Ishikawa (cell line): Measurements from ENCODE around the gene OR6T1.

Experiments used
- CEBPB ChIP-seq: IDR thresholded peaks from 2 replicates; pipeline ENCODE4 v1.6.1; 2012
- CREB1 ChIP-seq: IDR thresholded peaks from 2 replicates; pipeline ENCODE4 v1.6.1; 2012; ENCODE audit warnings: low read depth
- EGR1 ChIP-seq: IDR thresholded peaks from 2 replicates; pipeline ENCODE4 v1.6.1; 2012
- EP300 ChIP-seq: IDR thresholded peaks from 2 replicates; pipeline ENCODE4 v1.6.1; 2012; ENCODE audit warnings: borderline replicate concordance
- FOXM1 ChIP-seq: IDR thresholded peaks from 2 replicates; pipeline ENCODE4 v1.6.1; 2012; ENCODE audit warnings: low read depth, borderline replicate concordance
- NFIC ChIP-seq: IDR thresholded peaks from 2 replicates; pipeline ENCODE4 v1.6.1; 2012
- RAD21 ChIP-seq: IDR thresholded peaks from 2 replicates; pipeline ENCODE4 v1.6.1; 2012; ENCODE audit warnings: low read depth
- TAF1 ChIP-seq: IDR thresholded peaks from 2 replicates; pipeline ENCODE4 v1.6.1; 2012; ENCODE audit warnings: low read depth, mild to moderate bottlenecking
- TCF12 ChIP-seq: IDR thresholded peaks from 2 replicates; pipeline ENCODE4 v1.6.1; 2012; ENCODE audit warnings: low read depth
- TEAD4 ChIP-seq: IDR thresholded peaks from 2 replicates; pipeline ENCODE4 v1.6.1; 2012
- YY1 ChIP-seq: IDR thresholded peaks from 2 replicates; pipeline ENCODE4 v1.6.1; 2012; ENCODE audit warnings: low read depth
- ZBTB7A ChIP-seq: IDR thresholded peaks from 2 replicates; pipeline ENCODE4 v1.6.1; 2012; ENCODE audit warnings: low read depth
- TF ChIP-seq, protein P1 (sequence below): IDR thresholded peaks from 2 replicates; pipeline ENCODE4 v1.6.1; 2012
- TF ChIP-seq, protein P2 (sequence below): IDR thresholded peaks from 2 replicates; pipeline ENCODE4 v1.6.1; 2012; ENCODE audit warnings: low read depth, mild to moderate bottlenecking
- TF ChIP-seq, protein P3 (sequence below): IDR thresholded peaks from 2 replicates; pipeline ENCODE4 v1.6.1; 2012

Gene OR6T1, protein sequence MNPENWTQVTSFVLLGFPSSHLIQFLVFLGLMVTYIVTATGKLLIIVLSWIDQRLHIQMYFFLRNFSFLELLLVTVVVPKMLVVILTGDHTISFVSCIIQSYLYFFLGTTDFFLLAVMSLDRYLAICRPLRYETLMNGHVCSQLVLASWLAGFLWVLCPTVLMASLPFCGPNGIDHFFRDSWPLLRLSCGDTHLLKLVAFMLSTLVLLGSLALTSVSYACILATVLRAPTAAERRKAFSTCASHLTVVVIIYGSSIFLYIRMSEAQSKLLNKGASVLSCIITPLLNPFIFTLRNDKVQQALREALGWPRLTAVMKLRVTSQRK

DNA sequence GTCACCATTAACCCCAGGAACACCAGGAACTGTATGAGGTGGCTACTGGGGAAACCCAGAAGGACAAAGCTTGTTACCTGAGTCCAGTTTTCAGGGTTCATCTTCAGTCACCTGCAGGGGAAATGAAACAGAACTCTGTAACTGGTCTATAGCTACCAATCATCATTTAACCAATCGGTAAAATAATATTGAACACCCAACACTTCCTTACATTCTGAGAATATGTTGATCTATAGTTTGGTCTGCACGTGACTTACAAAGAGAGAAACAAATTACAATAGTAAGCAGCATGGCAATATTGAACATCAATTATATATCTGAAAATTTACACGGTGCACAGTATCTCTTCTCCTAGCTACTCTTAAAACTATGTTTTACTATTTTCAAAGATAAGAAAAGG, at the start of gene OR6T1:
OR6T1 (minus strand) TSS at position 101 of the 400 bp plus-strand sequence; CDS start at position 101, 0 bp downstream.
- no peak for TF ChIP-seq ZBTB7A
- no peak for TF ChIP-seq TEAD4
- TF ChIP-seq RAD21, result no peak
- TF ChIP-seq TCF12, result no peak
- TF ChIP-seq, protein P1, sequence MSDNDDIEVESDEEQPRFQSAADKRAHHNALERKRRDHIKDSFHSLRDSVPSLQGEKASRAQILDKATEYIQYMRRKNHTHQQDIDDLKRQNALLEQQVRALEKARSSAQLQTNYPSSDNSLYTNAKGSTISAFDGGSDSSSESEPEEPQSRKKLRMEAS, result no peak
- TF ChIP-seq EGR1, result no peak
- no peak for TF ChIP-seq FOXM1
- TF ChIP-seq, protein P2, sequence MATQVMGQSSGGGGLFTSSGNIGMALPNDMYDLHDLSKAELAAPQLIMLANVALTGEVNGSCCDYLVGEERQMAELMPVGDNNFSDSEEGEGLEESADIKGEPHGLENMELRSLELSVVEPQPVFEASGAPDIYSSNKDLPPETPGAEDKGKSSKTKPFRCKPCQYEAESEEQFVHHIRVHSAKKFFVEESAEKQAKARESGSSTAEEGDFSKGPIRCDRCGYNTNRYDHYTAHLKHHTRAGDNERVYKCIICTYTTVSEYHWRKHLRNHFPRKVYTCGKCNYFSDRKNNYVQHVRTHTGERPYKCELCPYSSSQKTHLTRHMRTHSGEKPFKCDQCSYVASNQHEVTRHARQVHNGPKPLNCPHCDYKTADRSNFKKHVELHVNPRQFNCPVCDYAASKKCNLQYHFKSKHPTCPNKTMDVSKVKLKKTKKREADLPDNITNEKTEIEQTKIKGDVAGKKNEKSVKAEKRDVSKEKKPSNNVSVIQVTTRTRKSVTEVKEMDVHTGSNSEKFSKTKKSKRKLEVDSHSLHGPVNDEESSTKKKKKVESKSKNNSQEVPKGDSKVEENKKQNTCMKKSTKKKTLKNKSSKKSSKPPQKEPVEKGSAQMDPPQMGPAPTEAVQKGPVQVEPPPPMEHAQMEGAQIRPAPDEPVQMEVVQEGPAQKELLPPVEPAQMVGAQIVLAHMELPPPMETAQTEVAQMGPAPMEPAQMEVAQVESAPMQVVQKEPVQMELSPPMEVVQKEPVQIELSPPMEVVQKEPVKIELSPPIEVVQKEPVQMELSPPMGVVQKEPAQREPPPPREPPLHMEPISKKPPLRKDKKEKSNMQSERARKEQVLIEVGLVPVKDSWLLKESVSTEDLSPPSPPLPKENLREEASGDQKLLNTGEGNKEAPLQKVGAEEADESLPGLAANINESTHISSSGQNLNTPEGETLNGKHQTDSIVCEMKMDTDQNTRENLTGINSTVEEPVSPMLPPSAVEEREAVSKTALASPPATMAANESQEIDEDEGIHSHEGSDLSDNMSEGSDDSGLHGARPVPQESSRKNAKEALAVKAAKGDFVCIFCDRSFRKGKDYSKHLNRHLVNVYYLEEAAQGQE, result no peak
- no peak for TF ChIP-seq CEBPB

DNA sequence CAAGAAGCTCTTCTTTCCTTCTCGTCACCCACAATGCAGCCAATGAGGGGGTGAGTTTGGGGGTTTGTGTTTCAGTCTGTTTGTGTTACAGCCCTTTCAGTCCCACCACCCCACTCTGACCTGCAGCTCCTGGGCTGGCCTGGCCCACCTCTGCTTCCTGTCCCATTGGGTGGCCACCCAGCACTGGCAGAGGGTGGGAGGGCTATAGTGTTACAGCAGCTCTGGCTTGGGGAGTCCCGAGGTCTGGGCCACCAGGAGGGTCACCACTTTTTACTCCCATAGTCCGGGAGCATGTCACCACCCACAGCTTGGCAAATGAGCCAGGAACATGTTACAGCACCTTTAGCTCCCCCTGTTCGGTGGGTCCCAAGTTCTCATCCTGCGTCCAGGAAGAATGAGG, 35.7 kb upstream of the OR6T1 start:
- no peak for TF ChIP-seq YY1
- no peak for TF ChIP-seq CREB1

DNA sequence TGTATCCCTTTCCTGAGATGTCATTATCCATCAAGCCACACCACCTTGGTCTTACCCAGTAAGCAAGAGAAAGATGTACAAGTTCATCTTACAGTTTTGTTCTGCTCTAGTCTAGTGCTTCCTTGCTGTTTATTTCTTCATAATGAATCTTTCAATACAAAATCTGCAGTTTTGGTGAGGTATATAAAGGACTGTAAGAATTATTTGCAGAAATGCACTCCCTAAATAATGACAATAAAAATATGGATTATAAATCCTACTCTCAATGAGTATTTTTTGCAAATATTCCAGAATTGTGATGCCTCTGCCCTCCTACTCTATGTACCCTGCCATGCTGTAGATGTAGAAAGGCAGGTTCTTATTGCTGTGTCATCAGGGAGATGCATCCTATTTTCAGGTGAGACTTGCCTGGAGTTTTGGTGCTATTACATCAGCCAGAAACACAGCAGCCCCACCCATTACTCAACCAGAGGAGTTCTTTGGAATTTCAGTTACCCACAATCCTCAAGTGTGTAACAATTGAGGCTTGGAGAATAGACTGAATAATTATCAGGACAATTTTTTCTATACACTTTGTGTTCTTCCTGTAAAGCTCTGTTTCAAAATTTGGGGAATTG, 34.2 kb upstream of the OR6T1 start, which contains the start of gene OR10S1:
OR10S1 (minus strand) TSS at position 51 of the 617 bp plus-strand sequence. CDS start 117 bp downstream, outside the sequence.
- TF ChIP-seq, protein P3, sequence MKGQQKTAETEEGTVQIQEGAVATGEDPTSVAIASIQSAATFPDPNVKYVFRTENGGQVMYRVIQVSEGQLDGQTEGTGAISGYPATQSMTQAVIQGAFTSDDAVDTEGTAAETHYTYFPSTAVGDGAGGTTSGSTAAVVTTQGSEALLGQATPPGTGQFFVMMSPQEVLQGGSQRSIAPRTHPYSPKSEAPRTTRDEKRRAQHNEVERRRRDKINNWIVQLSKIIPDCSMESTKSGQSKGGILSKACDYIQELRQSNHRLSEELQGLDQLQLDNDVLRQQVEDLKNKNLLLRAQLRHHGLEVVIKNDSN, result no peak
- no peak for TF ChIP-seq ZBTB7A
- no peak for TF ChIP-seq RAD21
- TF ChIP-seq, protein P1, result no peak
- TF ChIP-seq FOXM1, result no peak
- TF ChIP-seq, protein P2, result no peak

DNA sequence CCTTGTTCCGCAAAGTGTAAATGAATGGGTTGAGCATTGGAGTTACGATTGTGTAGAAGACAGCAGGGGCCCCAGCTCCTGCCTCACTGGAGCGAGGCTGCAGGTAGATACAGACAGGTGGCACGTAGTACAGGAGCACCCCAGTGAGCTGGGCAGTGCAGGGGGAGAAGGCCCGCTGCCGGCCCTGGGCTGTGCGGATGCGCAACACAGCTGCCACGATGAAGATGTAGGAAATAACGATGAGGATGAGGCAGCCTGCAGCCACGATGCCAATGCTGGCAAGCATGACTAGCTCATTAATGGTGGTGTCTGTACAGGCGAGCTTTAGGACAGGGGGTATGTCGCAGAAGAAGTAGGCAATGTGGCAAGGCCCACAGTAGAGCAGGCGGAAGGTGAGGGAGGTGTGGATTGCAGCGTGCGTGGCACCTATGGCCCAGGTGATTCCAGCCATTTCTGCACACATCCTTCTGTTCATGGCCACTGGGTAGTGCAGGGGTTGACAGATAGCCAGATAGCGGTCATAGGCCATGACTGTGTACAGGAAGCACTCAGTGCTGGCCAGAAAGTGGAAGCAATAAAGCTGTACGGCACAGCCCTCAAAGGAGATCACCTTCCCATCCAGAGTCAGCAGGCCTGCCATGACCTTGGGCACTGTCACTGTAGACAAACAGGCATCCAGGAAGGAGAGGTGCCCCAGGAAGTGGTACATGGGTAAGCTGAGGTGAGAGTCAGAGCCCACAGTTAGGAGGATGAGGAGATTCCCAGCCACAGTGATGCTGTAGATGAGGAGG, 33.3 kb upstream of the OR6T1 start:
- no peak for TF ChIP-seq TAF1
- TF ChIP-seq RAD21, result no peak
- no peak for TF ChIP-seq FOXM1
- no peak for TF ChIP-seq CEBPB
- TF ChIP-seq ZBTB7A, result no peak
- TF ChIP-seq YY1, result no peak
- TF ChIP-seq TEAD4, result no peak
- TF ChIP-seq, protein P1, result no peak
- no peak for TF ChIP-seq NFIC
- TF ChIP-seq CREB1, result no peak
- TF ChIP-seq, protein P3, result no peak
- no peak for TF ChIP-seq EP300
- TF ChIP-seq EGR1, result no peak
- TF ChIP-seq, protein P2, result no peak
- no peak for TF ChIP-seq TCF12
